ENCODE measurements around the gene DLX5. TPM values are rescaled to one million over a fixed set of nuclear protein-coding genes. Genes with fewer than 3 reads are reported as not detected.

Gene DLX5
- total and polyA plus RNA-seq, 2 of the 4 experiments (the other 2 are of a cell fraction): not detected

GRCh38 chr7:96989241-96989858, 35.3 kb downstream of the DLX5 start:
- no peak overlapping the region for H3K4me3 ChIP-seq (ENCODE audit: insufficient read depth, low read depth, low read length)
- H3K4me2 ChIP-seq (ENCODE audit: low read depth, low read length): no peak overlapping the region
- H3K79me1 ChIP-seq (ENCODE audit: low read depth in 1 of 2, low read length in 2 of 2): no peaks in the 10 kb centered on the region
- WGBS, 2 experiments (ENCODE audit: extremely low coverage in 2 of 2, insufficient read length in 1 of 2): 0% methylated on average over 1 of the region's 22 CpGs; no CpG with 5 or more reads in 1 of the 2 experiments
- H2BK5ac ChIP-seq (ENCODE audit: low read depth, low read length, poor library complexity, severe bottlenecking): no peak overlapping the region
- H3K23ac ChIP-seq (ENCODE audit: low read depth, low read length): no peak overlapping the region
- no peak overlapping the region for H2AFZ ChIP-seq (replicated peaks; ENCODE audit: low read length, poor library complexity)
- no peaks in the 10 kb centered on the region for H3K4me1 ChIP-seq (ENCODE audit: control insufficient read depth, insufficient read depth, low read length)
- H3K36me3 ChIP-seq (ENCODE audit: control insufficient read depth, insufficient read depth, low read length): no peaks in the 10 kb centered on the region
- DNase-seq (no peak), ATAC-seq (ENCODE audit: low read depth) (no peak)
- CTCF ChIA-PET: no interaction called here
- H4K91ac ChIP-seq (ENCODE audit: insufficient read depth, low read depth, low read length): no peak overlapping the region
- H4K5ac ChIP-seq (ENCODE audit: low read depth, low read length): no peak overlapping the region
- no peaks in the 10 kb centered on the region for H3K9me1 ChIP-seq (ENCODE audit: insufficient read depth, low read length)
- no peak overlapping the region for H3K27ac ChIP-seq (ENCODE audit: insufficient read depth, low read length)
- H3K9ac ChIP-seq (ENCODE audit: low read depth, low read length): no peak overlapping the region
- no peak overlapping the region for H3K56ac ChIP-seq (ENCODE audit: extremely low read depth, insufficient read depth, low read length)
- in situ Hi-C loops (cut with MboI; ENCODE audit: low sequenced_read_pairs): no loop called here
- no peak overlapping the region for H2BK15ac ChIP-seq (ENCODE audit: low read depth, low read length)
- no TSS peak for BruUV-seq (replicated peaks)
- peaks cover 35% of the 10 kb centered on the region for H3K27me3 ChIP-seq (ENCODE audit: control insufficient read depth, insufficient read depth, low read length)
- H2AK5ac ChIP-seq (ENCODE audit: low read depth, low read length): no peak overlapping the region
- no peak overlapping the region for H3K18ac ChIP-seq (ENCODE audit: low read depth, low read length)
- H3K14ac ChIP-seq (replicated peaks; ENCODE audit: low read depth, low read length): no peak overlapping the region
- peaks cover 11% of the 10 kb centered on the region for H3K9me3 ChIP-seq (ENCODE audit: control insufficient read depth, insufficient read depth, low read length)
- H2BK20ac ChIP-seq (ENCODE audit: low read depth, low read length): no peak overlapping the region
- TF ChIP-seq MAFK (IDR thresholded peaks at IDR 0.05; ENCODE audit: low read depth, low read length): no peak
- no peak for TF ChIP-seq NFE2L2 (IDR thresholded peaks at IDR 0.05; ENCODE audit: low read depth, low read length)
- TF ChIP-seq BHLHE40 (IDR thresholded peaks at IDR 0.05; ENCODE audit: low read depth, low read length): no peak
- TF ChIP-seq CTCF (conservative IDR thresholded peaks at IDR 0.05; ENCODE audit: low read depth, low read length): no peak
- no peak for TF ChIP-seq ELK1 (IDR thresholded peaks at IDR 0.05; ENCODE audit: borderline replicate concordance, low read depth, low read length)
- TF ChIP-seq SMC3 (IDR thresholded peaks at IDR 0.05; ENCODE audit: low read depth, low read length): no peak
- TF ChIP-seq CEBPB (IDR thresholded peaks at IDR 0.05; ENCODE audit: low read depth, low read length): no peak
- no peak for TF ChIP-seq RFX5 (IDR thresholded peaks at IDR 0.05; ENCODE audit: low read depth, low read length)
- TF ChIP-seq POLR2A (IDR thresholded peaks at IDR 0.05; ENCODE audit: low read depth, low read length): no peak
- TF ChIP-seq MXI1 (IDR thresholded peaks at IDR 0.05; ENCODE audit: borderline replicate concordance, low read depth, low read length): no peak
- POLR2A ChIA-PET (ENCODE audit: unreplicated experiment): no interaction called here
- no peaks in the 10 kb centered on the region for H4K20me1 ChIP-seq (ENCODE audit: insufficient read depth, low read length)
- dilution Hi-C loops (cut with HindIII; ENCODE audit: low sequenced_read_pairs, unreplicated experiment): no loop called here
- H2BK120ac ChIP-seq (ENCODE audit: low read depth, low read length): no peak overlapping the region
- no peak overlapping the region for H3K4ac ChIP-seq (ENCODE audit: low read depth, low read length)
- intact Hi-C loops (cut with micrococcal nuclease): no loop called here
- H4K8ac ChIP-seq (ENCODE audit: low read depth in 2 of 2, low read length in 2 of 2): no peak overlapping the region
- no peak overlapping the region for H2AK9ac ChIP-seq (replicated peaks; ENCODE audit: low read depth, low read length, poor library complexity)

Data from IMR-90 (cell line).